Measurements from ENCODE around the gene SLC6A3. TPM values are rescaled to one million over a fixed set of nuclear protein-coding genes. Genes with fewer than 3 reads are reported as not detected.

Gene SLC6A3
- polyA plus RNA-seq, 1 experiment = not detected

- no peak for TF ChIP-seq CTCF (IDR thresholded peaks at IDR 0.05; ENCODE audit: low read depth, low read length)
- ChIA-PET CTCF (interaction anchor here (1.0 to 2.6 kb wide), 2 partner anchors 10 to 14 kb away, joined by 3 to 17 read pairs; no protein-coding TSS in a partner anchor), POLR2A (interaction anchor here (1.0 kb wide), 1 partner anchor 27 kb away, joined by 3 read pairs; no protein-coding TSS in a partner anchor)
- H3K27me3 ChIP-seq (ENCODE audit: control insufficient read depth, insufficient read depth, low read length) = no peaks in the 10 kb centered on the region
- H3K4me3 ChIP-seq (ENCODE audit: low read depth, low read length) = no peak overlapping the region
- no peaks in the 10 kb centered on the region; the same call in 1 of the 2 replicates for H3K9me3 ChIP-seq (ENCODE audit: control insufficient read depth, insufficient read depth, low read length)
- no peak for DNase-seq (ENCODE audit: low read depth, low spot score)
- peak overlapping the region; percentile 78 for H3K27ac ChIP-seq (ENCODE audit: low read depth, low read length)
These were observed 44.5 kb upstream of the SLC6A3 start for GRCh38 chr5:1489754-1490153.

GRCh38 chr5:1488882-1489680 is 43.8 kb upstream of the SLC6A3 start:
- ChIA-PET POLR2A (interaction anchor here (1.0 kb wide), 1 partner anchor 27 kb away, joined by 3 read pairs; no protein-coding TSS in a partner anchor), CTCF (interaction anchor here (1.0 to 2.6 kb wide), 2 partner anchors 10 to 15 kb away, joined by 3 to 17 read pairs; no protein-coding TSS in a partner anchor)
- Histone ChIP-seq H3K27me3 (ENCODE audit: control insufficient read depth, insufficient read depth, low read length) (no peaks in the 10 kb centered on the region), H3K27ac (ENCODE audit: low read depth, low read length) (peak overlapping the region; percentile 78), H3K4me3 (ENCODE audit: low read depth, low read length) (no peak overlapping the region), H3K9me3 (ENCODE audit: control insufficient read depth, insufficient read depth, low read length) (no peaks in the 10 kb centered on the region; the same call in 1 of the 2 replicates)
- peak; percentile 42 for DNase-seq (ENCODE audit: low read depth, low spot score)
- TF ChIP-seq CTCF (IDR thresholded peaks at IDR 0.05; ENCODE audit: low read depth, low read length) = no peak

GRCh38 chr5:1487079-1487764 is 42.0 kb upstream of the SLC6A3 start:
- ChIA-PET CTCF (no interaction called here), POLR2A (no interaction called here)
- no peak overlapping the region for H3K4me3 ChIP-seq (ENCODE audit: low read depth, low read length)
- no peak for TF ChIP-seq CTCF (IDR thresholded peaks at IDR 0.05; ENCODE audit: low read depth, low read length)
- H3K27ac ChIP-seq (ENCODE audit: low read depth, low read length) = no peak overlapping the region
- DNase-seq (ENCODE audit: low read depth, low spot score) = no peak
- H3K27me3 ChIP-seq (ENCODE audit: control insufficient read depth, insufficient read depth, low read length) = no peaks in the 10 kb centered on the region
- no peaks in the 10 kb centered on the region; the same call in 1 of the 2 replicates for H3K9me3 ChIP-seq (ENCODE audit: control insufficient read depth, insufficient read depth, low read length)

- Histone ChIP-seq H3K27ac (ENCODE audit: low read depth, low read length) (no peak overlapping the region), H3K9me3 (ENCODE audit: control insufficient read depth, insufficient read depth, low read length) (no peaks in the 10 kb centered on the region; the same call in 1 of the 2 replicates), H3K27me3 (ENCODE audit: control insufficient read depth, insufficient read depth, low read length) (no peaks in the 10 kb centered on the region), H3K4me3 (ENCODE audit: low read depth, low read length) (no peak overlapping the region)
- TF ChIP-seq CTCF (IDR thresholded peaks at IDR 0.05; ENCODE audit: low read depth, low read length) = no peak
- POLR2A ChIA-PET = no interaction called here
- no peak for DNase-seq (ENCODE audit: low read depth, low spot score)
- CTCF ChIA-PET = no interaction called here
These were observed 41.0 kb upstream of the SLC6A3 start for GRCh38 chr5:1486271-1486670.

Data from AG04450 (cell line).